ENCODE measurements around the gene SEPTIN1. TPM values are rescaled to one million over a fixed set of nuclear protein-coding genes. Genes with fewer than 3 reads are reported as not detected.
"Not testable (repeated sequence)": the region's sequence is repeated elsewhere in the genome, so short reads cannot be mapped to it uniquely, and the experiment has no call there.

SEPTIN1 gene
- total RNA-seq, 1 donor from 2014 or later = not detected

DNA sequence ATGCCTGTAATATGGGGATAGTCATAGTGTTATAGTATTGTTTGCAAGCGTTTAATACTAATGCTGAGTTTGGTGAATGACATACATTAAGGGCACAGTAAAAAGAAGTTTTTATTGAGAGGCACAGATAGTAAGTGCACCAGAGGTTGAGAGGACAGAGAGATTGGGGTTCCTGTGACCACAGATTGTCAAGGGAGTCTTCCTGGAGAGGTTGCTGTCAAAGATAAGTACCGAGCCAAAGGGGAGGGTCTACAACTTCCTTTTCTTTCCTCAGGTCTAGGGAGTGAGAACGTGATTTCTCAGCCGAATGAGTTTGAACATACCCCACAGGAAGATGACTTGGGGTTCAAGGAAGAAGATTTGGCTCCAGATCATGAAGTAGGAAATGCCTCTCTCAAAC lies 14.7 kb upstream of the SEPTIN1 start:
- Histone ChIP-seq H3K4me1 (peaks cover 11 to 15% of the 10 kb centered on the region in 2 donors), H3K36me3 (peaks cover 10 to 14% of the 10 kb centered on the region in 2 donors), H3K9me3 (no peaks in the 10 kb centered on the region), H3K27me3 (no peaks in the 10 kb centered on the region), H3K27ac (no peak overlapping the region), H3K4me3 (peak overlapping the region in 1 of 2 donors; percentile 98)
- TF ChIP-seq, protein P1, sequence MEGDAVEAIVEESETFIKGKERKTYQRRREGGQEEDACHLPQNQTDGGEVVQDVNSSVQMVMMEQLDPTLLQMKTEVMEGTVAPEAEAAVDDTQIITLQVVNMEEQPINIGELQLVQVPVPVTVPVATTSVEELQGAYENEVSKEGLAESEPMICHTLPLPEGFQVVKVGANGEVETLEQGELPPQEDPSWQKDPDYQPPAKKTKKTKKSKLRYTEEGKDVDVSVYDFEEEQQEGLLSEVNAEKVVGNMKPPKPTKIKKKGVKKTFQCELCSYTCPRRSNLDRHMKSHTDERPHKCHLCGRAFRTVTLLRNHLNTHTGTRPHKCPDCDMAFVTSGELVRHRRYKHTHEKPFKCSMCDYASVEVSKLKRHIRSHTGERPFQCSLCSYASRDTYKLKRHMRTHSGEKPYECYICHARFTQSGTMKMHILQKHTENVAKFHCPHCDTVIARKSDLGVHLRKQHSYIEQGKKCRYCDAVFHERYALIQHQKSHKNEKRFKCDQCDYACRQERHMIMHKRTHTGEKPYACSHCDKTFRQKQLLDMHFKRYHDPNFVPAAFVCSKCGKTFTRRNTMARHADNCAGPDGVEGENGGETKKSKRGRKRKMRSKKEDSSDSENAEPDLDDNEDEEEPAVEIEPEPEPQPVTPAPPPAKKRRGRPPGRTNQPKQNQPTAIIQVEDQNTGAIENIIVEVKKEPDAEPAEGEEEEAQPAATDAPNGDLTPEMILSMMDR (IDR thresholded peaks at IDR 0.05) = no peak
- intact Hi-C loops (cut with DNase I) = no loop called here
- DNase-seq (ENCODE audit: low spot score in 2 of 2) = no peak

DNA sequence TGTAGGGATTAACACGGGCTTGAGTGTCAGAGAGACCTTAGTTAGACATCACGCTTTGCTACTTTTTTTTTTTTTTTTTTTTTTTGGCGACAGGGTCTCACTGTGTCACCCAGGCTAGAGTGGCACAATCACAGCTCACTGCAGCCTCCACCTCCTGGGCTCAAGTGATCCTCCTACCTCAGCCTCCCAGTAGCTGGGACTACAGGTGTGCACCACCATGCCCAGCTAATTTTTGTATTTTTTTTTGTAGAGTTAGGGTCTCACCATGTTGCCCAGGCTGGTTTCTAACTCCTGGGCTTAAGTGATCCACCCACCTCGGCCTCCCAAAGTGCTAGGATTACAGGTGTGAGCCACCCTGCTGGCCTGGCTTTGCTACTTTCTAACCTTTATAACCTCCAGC lies 14.3 kb upstream of the SEPTIN1 start:
- intact Hi-C loops (cut with DNase I); H3K27me3 ChIP-seq; H3K27ac ChIP-seq; DNase-seq (ENCODE audit: low spot score in 2 of 2); H3K9me3 ChIP-seq: not testable (repeated sequence)
- peaks cover 11 to 15% of the 10 kb centered on the region in 2 donors for H3K4me1 ChIP-seq
- peak overlapping the region in 1 of 2 donors; percentile 98 for H3K4me3 ChIP-seq
- peaks cover 10 to 14% of the 10 kb centered on the region in 2 donors for H3K36me3 ChIP-seq

DNA sequence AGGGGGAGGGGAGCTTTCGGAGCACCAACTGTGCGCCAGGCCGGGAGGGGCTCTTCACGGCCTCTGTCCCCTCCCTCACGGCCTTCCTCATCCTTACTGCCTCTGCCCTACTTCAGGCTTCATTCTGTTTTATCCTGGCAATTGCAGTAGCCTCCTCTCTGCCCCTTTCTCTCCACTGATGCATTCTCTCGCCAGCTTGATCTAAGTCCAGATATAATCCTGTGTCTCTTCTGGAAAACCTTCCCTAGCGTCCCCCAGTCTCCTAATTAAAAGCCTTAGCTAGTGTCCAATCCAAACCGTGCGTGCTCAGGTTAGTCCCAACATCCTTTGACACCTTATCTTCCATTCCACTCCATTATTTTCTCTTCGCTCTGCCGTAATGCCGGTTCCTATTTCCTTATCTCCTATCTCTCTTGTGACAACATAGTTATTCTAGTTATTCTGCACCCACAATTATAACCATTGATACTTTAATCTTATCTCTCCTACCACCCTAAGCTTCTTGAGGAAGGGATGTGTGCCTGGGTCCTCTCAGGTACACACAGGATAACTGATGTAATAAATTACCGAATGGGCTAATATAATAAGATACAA lies 13.7 kb upstream of the SEPTIN1 start:
- Histone ChIP-seq H3K4me3 (peak overlapping the region; percentile 92 to 98), H3K4me1 (peaks cover 11 to 15% of the 10 kb centered on the region in 2 donors), H3K36me3 (peaks cover 10 to 14% of the 10 kb centered on the region in 2 donors), H3K27me3 (no peaks in the 10 kb centered on the region), H3K27ac (peak overlapping the region; percentile 81 to 85), H3K9me3 (no peaks in the 10 kb centered on the region)
- intact Hi-C loops (cut with DNase I) = loop anchor here (1.0 to 2.0 kb wide), 4 partner anchors 11 to 49 kb away; partner anchors contain the start of genes CD2BP2, SEPHS2 and ZNF771
- TF ChIP-seq, protein P1 (IDR thresholded peaks at IDR 0.05) = no peak
- no peak for DNase-seq (ENCODE audit: low spot score in 2 of 2)

DNA sequence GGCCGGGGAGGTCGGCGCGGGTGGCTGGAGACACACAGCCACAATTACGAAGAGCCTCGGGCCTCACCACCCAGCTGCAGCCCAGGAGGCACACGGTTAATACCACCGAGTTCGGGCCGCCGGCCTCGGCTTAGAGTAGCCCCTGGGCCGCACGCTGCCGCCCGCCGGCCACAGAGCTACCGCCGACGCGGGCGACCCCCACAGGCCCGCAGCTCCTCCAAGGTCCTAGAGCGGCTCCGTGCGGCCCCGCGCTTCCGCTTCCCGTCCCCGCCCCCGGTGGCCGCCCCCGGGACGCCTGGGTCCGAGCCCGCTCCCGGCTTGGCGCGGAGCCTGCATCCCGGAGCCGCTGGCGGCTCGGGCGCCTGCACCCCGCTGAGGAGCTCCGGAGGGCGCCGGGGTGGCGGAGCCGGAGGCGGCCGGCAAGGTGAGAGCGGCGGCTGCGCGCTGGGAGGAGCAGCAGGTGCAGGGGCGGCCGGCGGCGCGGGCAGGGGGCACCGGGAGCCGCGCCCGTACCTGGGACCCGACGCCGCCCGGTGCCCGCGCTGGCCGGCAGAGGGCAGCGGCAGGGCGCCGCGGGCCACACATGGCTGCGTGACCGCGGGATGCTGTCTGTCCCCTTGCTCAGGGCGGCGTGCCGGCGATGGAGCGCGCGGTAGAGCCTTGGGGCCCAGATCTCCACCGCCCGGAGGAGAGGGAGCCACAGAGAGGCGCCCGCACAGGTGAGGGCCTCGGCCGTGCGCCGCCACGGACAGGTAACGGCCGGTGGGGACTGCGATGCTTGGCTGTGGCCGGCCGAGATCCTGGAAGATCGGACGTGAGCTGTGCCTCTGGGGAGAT lies 13.0 kb upstream of the SEPTIN1 start, which contains the start of gene ZNF48:
Gene ZNF48, plus strand, starts transcription at position 266 of the 837 bp plus-strand sequence. Its CDS starts 375 bp downstream, at position 641.
- Histone ChIP-seq H3K9me3 (no peaks in the 10 kb centered on the region), H3K4me1 (peaks cover 11 to 15% of the 10 kb centered on the region in 2 donors), H3K27me3 (no peaks in the 10 kb centered on the region), H3K36me3 (peaks cover 10 to 14% of the 10 kb centered on the region in 2 donors), H3K4me3 (peak within 1 kb of the TSS; percentile 92 to 98), H3K27ac (peak within 1 kb of the TSS; percentile 81 to 85)
- TF ChIP-seq, protein P1 (IDR thresholded peaks at IDR 0.05) = peak in 1 of 3 experiments; percentile 68
- intact Hi-C loops (cut with DNase I) = loop anchor here (1.0 to 2.0 kb wide), 4 partner anchors 12 to 49 kb away; partner anchors contain the start of genes CD2BP2, SEPHS2 and ZNF771
- DNase-seq (ENCODE audit: low spot score in 2 of 2) = peak in 1 of 2 donors; percentile 89

DNA sequence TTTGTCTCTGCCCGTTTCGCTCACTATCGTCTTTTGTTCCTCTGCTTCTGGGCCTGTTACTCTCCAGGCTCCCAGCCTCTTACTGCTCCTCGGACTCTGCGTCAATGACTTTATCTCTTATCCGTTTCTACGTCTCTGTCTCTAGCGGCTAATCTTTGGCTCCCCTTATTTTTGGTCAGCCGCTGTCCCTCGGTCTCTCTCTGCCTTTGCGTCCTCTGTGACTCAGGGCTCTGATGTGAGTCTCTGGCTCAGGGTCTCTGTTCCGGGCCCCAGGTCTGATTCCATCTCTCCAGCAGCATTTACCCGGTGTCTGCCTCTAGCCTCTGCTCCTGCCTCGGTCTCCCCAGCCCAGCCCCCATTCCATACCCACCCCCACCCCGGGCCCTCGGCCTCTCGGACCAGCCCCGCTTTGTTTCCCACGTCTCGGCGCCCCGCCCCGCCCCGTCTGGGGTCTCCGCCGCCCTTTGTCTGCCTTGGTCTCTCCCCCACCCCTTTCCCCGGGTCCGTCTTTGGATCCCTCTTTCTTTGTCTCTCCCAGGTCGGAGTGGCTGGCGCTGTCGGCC lies 12.3 kb upstream of the SEPTIN1 start:
- TF ChIP-seq, protein P1 (IDR thresholded peaks at IDR 0.05) = no peak
- Histone ChIP-seq H3K4me1 (peaks cover 9 to 14% of the 10 kb centered on the region in 2 donors), H3K36me3 (peaks cover 10 to 14% of the 10 kb centered on the region in 2 donors), H3K27ac (peak overlapping the region; percentile 81 to 85), H3K27me3 (no peaks in the 10 kb centered on the region), H3K9me3 (no peaks in the 10 kb centered on the region), H3K4me3 (peak overlapping the region; percentile 92 to 98)
- intact Hi-C loops (cut with DNase I) = loop anchor here (1.0 to 2.0 kb wide), 4 partner anchors 13 to 50 kb away; partner anchors contain the start of genes CD2BP2, SEPHS2 and ZNF771
- DNase-seq (ENCODE audit: low spot score in 2 of 2) = no peak
